HG03378 (cell line): ENCODE data around the gene EREG.
"Not testable (repeated sequence)": the region's sequence is repeated elsewhere in the genome, so short reads cannot be mapped to it uniquely, and the experiment has no call there.

ENCODE experiments used
- ATAC-seq: cut with Tn5 transposase; IDR thresholded peaks from one replicate; pipeline ENCODE4 v1.9.1; 2021; ENCODE audit warnings: mild to moderate bottlenecking, moderate library complexity; ENCODE audit not compliant: unreplicated experiment

EREG gene

DNA sequence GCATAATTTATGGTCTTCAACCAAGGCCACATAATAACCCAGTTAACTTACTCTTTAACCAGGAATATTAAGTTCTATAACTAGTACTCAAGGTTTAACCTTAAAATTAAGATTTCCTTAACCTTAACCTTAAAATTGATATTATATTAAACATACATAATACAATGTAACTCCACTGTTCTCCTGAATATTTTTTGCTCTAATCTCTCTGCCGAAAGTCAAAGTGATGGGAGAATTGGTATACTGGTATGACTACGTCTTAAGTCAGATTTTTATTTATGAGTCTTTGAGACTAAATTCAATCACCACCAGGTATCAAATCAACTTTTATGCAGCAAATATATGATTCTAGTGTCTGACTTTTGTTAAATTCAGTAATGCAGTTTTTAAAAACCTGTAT is 22.8 kb downstream of the EREG start:
- no peak for ATAC-seq

DNA sequence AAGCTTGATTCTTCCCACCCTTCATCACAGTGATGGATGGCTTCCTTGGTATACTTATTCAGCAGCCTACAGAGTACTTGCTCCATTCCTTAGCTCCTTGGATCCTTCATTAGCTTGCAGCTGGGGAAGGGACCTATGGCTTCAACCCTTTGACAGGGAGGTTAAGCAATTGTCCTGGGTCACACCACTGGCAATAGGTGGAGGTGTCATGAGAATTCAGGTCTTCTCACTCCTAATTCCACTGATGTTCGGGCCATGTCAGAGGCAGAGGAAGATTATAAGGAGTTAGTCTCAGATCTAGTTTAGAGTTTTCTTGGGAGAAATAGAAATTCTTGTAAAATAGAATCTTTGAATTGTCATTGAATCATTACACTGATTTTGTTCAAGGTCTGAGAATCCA is 24.5 kb downstream of the EREG start:
- ATAC-seq: no peak

DNA sequence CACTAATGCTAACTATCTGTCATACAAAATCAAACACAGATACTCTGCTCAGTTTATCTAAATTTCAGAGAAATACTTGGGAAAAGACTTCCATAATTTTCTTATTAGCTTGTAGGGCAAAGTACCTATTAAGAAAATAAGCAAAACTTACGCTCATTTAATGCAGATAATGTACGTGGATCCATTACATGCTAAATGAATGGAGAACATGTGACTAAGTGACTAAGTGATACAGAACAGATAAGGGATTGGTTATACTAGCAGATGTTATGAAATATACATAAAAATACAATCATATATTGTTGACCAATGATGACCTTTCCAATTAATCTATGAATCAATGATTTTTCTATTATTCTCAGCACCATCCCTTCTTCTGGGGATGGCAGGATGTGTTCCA is 25.7 kb downstream of the EREG start:
- ATAC-seq: no peak

DNA sequence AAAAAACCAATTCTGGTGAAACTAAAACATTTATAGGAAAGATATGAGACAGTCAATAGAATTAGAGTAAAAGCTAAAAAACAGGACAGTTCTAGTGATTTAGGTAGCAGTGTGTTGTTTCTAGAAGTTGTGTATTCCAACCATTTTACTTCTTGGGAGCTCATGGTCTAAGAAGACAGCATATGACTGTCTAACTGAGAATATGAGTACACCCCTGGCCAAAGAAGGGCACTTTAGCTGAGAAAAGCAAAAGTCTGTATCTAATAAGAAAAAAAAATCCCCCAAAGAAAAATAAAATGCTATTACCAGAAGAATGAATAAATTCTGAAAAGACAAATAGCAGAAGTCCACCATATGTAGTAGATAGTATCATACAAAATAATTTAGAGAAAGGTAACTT is 26.4 kb downstream of the EREG start:
- ATAC-seq: no peak

DNA sequence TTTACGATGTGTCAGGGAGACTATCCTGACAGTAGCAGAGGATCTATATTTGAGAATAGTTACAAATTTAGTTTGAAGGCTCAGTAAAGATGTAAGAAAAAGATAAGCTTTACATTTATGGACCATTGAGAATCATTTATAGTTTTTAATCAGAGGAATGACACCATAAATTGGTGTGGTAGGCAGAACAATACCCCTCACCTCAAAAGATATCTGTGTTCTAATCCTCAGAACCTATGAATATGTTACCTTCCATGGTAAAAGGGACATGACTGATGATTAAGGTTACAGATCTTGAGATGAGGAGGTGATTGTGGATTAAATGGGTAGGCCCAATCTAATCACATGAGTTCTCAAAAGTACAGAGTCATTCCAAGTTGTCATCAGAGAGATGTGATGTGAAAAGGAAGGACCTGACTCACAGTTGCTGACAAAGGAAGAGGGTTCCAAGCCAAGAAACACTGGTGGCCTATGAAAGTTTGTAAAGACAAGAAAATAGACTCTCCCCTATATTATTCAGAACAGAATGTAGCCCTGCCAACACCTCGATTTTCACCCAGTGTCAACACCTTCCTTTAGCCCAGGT is 27.0 kb downstream of the EREG start:
- ATAC-seq: no peak

DNA sequence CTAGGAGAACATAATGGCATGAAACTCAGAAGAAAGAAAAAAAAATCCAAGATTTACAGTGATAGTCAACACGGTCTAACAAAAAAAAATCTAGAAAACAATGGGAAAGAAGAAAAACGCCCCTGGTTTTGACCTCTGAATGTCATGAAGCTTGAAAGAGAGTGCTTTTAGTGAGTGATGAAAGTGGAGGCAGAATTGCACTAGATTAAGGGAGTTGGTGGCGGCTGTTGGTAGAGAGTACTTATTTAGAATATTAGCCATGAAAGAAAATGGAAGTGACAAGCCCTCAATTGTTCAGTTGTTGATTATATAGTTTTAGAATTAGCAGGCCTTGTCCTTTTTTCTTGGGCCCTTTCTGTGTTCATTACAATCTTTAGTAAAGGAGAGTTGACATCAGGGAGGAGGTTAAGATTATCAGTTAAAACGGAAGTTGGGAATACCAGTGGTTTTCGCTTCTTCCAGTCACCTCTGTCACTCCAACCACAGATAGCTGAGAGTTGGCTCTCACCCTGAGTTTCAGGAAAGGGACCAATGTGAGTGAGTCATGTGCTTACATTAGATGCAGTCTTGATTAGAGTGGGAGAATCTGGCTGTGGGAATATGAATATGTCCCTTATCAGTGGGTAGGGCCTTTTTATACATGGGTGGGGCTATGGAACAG is 29.7 kb downstream of the EREG start:
- ATAC-seq: no peak

DNA sequence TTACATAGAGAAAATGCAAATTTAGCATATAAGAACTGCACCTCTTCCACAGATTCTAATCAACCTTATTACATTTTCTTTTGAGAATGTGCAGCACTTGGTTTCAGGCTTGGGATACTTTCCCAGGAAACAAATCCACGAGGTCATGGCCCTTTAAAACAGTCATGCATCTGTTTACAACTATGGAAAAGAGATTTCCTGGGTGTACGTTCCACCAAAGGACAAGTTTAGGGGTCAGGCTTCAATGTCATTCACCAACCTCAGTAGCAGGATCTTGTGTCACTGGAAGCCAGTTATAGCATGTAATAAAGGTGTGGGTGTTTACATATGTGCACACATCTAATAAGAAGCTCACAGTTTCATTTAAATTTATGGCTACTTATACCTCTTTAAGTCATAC is 30.7 kb downstream of the EREG start:
- no peak for ATAC-seq

DNA sequence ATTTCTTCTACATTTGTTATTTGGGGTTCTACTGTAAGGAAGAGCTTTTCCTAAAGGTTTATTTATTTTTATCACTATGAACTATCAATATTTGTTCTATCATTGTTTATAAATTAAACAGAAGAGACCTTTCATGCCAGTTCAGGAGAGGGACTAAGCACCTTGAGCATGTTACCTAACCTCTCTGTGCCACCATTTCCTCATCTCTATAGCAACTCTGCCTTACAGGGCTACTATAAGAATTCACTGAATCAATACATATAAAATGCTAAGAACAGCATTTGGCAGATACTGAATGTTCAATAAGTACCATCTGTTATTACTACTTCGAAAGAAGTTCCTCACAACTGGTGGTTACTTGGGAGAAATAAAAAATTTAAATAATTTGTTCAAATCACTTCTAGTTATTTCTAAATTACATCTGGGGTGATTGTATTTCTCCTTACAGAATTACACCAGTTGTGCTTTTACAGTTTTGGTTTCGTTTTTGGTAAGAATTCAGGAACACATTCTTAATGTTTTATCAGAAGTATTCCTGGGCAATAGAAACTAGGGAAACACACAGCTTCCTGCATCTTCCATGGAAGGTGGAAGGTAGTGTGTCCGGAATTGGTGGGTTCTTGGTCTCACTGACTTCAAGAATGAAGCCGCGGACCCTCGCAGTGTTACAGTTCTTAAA is 32.9 kb downstream of the EREG start:
- ATAC-seq: no peak

DNA sequence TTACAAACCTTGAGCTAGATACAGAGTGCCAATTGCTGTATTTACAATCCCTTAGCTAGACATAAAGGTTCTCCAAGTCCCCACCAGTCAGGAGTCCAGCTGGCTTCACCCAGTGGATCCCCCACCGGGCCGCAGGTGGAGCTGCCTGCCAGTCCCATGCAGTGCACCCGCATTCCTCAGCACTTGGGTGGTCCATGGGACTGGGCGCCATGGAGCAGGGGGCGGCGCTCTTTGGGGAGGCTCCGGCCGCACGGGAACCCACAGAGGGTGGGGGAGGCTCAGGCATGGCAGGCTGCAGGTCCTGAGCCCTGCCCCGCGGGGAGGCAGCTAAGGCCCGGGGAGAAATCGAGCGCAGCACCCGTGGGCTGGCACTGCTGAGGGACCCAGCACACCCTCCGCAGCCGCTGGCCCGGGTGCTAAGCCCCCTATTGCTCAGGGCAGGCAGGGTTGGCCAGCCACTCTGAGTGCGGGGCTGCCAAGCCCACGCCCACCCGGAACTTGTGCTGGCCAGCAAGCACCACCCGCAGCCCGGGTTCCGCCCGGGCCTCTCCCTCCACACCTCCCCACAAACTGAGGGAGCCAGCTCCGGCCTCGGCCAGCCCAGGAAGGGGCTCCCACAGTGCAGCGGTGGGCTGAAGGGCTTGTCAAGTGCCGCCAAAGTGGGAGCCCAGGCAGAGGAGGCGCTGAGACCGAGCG is 34.1 kb downstream of the EREG start:
- not testable (repeated sequence) for ATAC-seq

DNA sequence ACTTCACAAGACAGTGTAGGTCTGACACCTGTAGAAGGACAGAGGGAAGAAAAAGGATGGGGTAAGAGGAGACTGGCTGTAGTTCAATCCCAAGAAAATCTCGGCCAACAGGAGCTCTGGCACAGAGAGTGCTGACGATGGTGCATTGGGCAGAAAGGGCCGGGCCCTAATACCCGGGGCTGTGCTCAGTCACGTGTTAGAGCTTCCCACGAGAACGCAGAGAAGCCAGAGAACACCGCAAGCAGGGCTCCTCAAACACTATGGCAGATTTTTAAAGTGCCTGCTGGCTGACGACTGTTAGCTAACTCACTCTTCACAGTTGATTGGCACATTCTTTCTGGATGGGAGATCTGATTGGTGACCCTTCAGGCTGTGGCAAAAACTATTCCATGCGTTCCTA is 35.5 kb downstream of the EREG start:
- no peak for ATAC-seq

DNA sequence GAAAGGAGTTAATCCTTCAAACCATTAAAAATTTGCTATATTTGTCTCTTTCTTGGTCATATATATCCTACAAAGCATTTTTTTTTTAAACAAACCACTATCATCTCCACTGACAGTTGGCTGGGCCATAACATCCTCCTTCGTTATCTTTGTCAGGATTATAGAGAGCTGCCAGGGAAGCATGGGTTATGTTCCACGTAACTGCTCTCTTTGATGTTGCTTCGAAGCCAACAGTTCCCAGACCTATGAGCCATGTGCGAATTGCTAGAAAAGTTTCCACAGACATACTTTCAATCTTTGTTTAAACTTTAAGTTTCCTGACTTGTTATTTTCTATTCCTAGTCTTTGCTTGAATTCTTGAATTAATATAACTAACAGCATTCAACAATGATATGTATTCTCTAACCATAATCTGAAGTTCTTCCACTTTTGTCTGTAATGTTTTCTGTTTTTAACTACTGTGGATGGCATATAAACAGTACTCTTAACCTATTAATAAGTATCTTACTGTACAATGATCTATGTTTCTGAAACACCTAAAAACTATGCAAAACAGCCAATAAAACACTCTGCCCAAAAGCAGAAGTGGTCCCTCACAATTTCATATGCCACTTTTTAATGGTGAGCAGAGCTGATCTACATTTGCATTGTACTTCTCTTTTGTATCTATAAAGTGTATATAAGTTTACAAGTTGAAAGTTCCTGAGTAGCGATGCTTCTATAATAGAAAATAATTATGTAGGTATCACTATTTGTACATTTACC is 37.9 kb downstream of the EREG start:
- peak; percentile 98 for ATAC-seq

DNA sequence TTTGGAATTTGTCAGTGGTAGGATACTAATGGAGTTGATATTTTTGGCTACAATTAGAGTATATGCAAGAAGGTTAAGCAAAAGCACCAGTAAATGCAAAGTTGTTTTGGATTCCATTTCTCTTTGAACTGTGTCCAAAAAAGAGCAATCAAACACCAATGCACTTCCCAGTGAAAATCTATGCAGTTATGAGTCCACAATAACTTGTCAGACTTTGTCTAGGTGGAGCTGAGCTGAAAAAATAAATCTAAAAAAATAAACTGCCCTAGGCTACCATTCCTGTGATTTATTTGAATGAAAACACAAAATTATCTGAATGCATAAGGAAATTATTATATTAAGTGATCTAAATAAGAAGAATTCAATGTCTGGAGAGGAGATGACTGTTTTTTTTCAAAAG is 42.9 kb downstream of the EREG start:
- no peak for ATAC-seq

DNA sequence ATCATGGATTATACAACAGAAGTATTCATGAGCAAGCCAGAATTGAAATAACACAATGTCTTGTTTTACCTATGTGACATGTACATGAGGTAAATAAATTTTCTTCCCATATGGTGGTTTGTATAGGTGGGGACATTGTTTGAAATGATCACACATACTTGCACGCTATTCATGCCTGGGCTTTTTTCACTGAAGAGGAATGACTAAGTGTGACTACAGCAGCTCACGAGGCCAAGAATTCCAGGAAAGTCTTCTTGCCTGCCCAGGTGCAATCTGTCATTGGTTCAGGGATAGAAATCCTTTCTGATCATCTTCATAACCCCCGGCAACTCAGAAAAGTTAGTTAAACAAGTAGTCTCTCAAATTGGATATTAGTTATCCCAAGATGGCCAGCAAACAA is 43.7 kb downstream of the EREG start:
- ATAC-seq: no peak

DNA sequence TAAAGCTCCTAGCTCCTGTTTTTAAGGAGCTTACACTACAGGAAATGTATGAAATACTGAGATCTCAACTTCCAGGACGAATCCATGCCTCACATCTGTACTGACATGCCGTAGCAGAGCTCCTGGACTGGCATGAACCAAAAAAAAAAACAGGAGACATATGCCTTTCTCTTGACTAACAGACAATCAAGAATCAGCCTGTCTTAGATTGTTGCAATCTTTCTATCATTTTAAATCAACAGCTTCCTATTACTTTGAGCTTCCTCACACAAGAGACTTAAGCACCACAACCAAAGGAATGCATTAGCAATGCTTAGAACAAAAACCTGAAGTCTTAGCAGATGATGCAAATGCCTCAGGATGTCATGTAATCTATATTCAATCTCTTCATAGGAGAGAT is 45.3 kb downstream of the EREG start:
- ATAC-seq: no peak

DNA sequence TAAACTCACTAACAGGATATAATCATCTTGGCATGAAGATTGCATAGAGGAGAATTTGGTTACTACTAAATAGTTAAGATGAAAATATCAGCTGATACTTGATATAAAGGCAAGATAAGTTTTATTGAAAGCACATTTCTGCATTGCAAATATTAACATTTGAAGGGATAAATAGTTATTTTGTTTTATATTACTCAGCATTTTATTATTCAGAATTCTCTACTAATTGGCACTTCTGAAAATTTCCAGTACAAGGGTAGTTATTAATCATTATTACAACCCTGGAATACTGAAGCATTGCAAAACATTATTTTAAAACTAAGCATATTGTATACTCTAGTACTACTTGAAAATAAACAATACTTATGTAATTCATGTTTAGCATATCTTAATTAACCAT is 47.3 kb downstream of the EREG start:
- no peak for ATAC-seq

DNA sequence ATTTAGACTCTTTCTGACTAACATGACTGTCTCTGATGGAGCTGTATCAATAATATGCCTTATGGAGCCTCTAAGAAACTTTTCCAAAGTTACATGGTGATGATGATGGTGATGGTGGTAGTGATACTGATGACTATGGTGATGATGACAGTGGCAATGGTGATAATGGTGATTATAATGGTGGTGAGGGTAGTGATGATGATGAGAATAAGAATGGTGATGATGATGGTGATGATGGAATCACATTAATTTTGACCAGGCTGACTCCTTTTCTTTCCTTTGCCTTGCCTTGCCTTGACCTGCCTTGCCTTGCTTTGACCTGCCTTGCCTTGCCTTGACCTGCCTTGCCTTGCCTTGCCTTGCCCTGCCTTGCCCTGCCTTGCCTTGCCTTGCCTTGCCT is 48.3 kb downstream of the EREG start:
- ATAC-seq: no peak

DNA sequence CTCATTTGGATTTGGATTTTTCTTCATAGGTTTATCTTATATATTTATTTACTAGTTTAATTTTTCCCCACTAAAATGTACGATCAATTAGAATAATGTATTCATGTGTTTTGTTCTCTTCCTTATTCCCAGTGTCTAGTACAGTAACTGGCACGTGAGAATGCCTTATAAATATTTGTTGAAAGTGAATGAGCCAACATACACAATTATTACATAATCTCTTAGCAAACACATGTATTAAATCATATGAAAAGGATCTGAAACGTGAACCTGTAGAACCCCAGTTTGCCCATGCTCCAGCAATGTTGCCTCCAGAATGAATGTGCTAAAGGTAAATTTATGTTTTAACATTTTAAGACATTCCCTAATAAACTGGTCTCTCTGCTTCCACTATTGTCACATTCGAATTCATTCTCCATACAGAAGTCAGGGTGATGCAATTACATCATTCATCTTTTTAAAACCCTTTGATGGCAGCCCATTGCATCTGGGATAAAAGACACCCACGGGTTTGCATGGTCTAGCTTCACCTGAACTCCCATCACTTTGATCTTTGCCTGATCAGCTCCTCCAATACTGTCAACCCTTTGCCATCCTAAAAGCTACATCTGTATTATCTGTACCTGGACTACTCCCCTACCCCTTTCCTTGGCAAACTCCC is 49.3 kb downstream of the EREG start:
- ATAC-seq: no peak

DNA sequence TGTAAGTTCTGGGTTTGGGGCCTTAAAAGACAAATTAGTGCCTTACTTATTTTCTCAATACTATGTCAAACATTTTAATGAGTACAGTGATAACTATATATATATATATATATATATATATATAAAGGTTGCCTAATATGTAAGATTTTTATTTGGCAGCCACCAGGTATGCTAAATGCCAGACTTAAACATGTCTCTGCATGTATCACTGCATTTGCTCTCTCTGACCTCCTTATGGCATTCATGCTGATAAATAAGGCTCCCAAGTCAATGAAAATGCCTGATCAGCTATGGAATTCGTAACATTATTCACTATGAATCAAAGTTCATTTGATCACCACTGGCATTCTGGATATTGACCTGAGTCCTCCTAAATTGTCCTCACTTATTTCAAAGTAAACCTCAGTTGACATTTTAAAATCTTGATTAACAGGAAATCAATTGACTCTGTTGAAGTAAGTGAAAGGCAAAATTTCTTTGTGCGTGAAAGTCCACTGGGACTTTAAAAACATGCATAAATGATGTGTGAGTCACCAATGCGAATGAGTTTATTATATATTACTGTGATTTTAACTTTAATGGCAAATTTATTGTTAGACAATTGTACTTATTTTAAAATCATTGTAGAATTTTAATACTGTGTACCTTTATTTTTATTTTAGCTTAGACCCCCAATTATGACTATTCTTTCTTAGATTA is 50.8 kb downstream of the EREG start:
- ATAC-seq: no peak

DNA sequence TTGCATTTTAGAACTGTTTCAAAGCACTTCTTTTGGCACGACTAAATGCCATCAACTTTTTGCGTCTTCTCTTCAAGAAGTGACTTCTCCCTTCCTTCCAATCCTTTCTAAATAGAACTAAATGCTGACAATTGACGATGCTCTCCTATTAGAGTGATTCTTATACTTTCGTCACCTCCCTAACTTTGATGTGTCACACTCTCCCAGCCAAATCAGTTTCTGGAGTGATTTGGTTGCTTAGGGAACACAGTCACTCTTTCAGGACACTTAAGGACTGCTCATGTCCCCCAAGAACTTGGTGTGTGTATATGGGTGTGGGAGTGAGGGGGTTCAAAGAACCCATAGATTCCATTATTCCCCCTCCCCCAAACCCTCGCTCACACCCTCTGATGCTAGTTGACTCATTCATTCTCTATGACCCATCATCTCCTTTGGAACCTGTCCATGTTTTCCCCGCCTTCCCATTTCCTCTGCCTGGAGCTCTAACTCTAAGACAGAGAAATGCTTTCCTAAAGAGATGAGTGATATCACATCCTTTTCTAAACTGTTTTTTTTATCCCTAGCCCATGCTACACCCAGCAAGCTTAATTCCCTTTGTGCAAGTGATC is 53.2 kb downstream of the EREG start:
- ATAC-seq: no peak

DNA sequence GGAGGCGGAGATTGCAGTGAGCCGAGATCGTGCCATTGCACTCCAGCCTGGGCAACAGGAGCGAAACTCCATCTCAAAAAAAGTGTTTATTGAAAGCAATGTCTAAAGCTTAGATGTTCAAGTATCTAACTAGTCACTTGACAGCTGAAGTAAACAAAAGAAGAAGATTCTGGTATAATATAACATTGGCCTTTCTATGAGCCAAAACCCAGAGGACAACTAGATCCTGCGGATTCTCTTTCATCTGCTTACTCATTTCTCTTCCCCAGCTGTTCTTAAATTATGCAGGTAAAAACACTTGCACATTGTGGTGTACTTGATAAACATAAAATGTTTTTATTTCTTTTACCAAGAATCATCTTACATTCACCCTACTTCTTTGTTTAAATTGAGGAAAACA is 55.9 kb downstream of the EREG start:
- no peak for ATAC-seq
